HG03060 (cell line): ENCODE results near the gene AOX1.
"Not testable (repeated sequence)": the region's sequence is repeated elsewhere in the genome, so short reads cannot be mapped to it uniquely, and the experiment has no call there.

ENCODE experiments used
- ATAC-seq: cut with Tn5 transposase; IDR thresholded peaks from one replicate; pipeline ENCODE4 v1.9.1; 2021; ENCODE audit warnings: low read depth, moderate number of reproducible peaks; ENCODE audit not compliant: unreplicated experiment

The AOX1 gene

GRCh38 chr2:200698217-200698616 is 112.4 kb downstream of the AOX1 start:
- no peak for ATAC-seq

GRCh38 chr2:200699310-200699709 is 113.5 kb downstream of the AOX1 start:
- ATAC-seq: no peak

GRCh38 chr2:200700856-200701255 is 115.0 kb downstream of the AOX1 start:
- ATAC-seq: no peak

- no peak for ATAC-seq
Measured at GRCh38 chr2:200702044-200702443, 116.2 kb downstream of the AOX1 start.

- no peak for ATAC-seq
Measured at GRCh38 chr2:200702646-200703118, 116.9 kb downstream of the AOX1 start.

GRCh38 chr2:200703127-200703925 is 117.5 kb downstream of the AOX1 start:
- no peak for ATAC-seq

- ATAC-seq: no peak
Measured at GRCh38 chr2:200703926-200704637, 118.3 kb downstream of the AOX1 start.

GRCh38 chr2:200705305-200706041 is 119.7 kb downstream of the AOX1 start:
- no peak for ATAC-seq

GRCh38 chr2:200708943-200709342 is 123.1 kb downstream of the AOX1 start:
- ATAC-seq: no peak

GRCh38 chr2:200713003-200713703 is 127.3 kb downstream of the AOX1 start:
- peak; percentile 100 for ATAC-seq

- ATAC-seq: no peak
Measured at GRCh38 chr2:200713704-200714064, 127.9 kb downstream of the AOX1 start.

GRCh38 chr2:200715014-200715413 is 129.2 kb downstream of the AOX1 start:
- not testable (repeated sequence) for ATAC-seq

GRCh38 chr2:200716386-200716785 is 130.6 kb downstream of the AOX1 start:
- ATAC-seq: no peak
